Measurements from ENCODE around the gene TRIM44.
A peak's percentile ranks its signal among the peaks of the same experiment; 100 is the strongest.

TRIM44 gene

DNA sequence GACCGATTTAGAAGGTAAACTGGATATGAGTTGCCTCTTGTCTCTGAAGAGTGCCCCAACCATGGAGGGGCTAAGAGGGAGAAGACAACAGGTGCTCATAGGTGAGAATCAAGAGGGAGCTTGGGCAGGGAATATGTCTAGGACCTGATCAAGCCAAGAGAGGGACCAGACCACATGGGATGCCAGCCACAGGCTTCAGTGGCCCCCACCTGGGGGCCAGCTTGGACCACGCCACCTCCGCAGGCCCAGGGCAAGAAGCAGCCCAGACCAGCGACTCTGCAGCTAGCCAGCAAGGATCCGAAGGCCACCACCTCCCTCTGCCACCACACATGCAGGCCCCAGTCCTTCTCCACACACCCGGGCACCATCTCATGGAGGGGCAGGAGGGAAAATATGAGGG is 188.8 kb downstream of the TRIM44 start:
- no peak for DNase-seq (ENCODE audit: low read depth)
- no peak for TF ChIP-seq POLR2A (IDR thresholded peaks at IDR 0.05; ENCODE audit: extremely low read depth, insufficient read length)
- TF ChIP-seq MAX (IDR thresholded peaks at IDR 0.05; ENCODE audit: low read depth, low read length), result no peak
- TF ChIP-seq, protein P1, sequence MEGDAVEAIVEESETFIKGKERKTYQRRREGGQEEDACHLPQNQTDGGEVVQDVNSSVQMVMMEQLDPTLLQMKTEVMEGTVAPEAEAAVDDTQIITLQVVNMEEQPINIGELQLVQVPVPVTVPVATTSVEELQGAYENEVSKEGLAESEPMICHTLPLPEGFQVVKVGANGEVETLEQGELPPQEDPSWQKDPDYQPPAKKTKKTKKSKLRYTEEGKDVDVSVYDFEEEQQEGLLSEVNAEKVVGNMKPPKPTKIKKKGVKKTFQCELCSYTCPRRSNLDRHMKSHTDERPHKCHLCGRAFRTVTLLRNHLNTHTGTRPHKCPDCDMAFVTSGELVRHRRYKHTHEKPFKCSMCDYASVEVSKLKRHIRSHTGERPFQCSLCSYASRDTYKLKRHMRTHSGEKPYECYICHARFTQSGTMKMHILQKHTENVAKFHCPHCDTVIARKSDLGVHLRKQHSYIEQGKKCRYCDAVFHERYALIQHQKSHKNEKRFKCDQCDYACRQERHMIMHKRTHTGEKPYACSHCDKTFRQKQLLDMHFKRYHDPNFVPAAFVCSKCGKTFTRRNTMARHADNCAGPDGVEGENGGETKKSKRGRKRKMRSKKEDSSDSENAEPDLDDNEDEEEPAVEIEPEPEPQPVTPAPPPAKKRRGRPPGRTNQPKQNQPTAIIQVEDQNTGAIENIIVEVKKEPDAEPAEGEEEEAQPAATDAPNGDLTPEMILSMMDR (IDR thresholded peaks at IDR 0.05; ENCODE audit: low read depth, low read length), result no peak
- TF ChIP-seq MYC (IDR thresholded peaks at IDR 0.05; ENCODE audit: low read depth, low read length), result no peak
- H3K4me3 ChIP-seq (ENCODE audit: low read depth, low read length), result no peak overlapping the region

DNA sequence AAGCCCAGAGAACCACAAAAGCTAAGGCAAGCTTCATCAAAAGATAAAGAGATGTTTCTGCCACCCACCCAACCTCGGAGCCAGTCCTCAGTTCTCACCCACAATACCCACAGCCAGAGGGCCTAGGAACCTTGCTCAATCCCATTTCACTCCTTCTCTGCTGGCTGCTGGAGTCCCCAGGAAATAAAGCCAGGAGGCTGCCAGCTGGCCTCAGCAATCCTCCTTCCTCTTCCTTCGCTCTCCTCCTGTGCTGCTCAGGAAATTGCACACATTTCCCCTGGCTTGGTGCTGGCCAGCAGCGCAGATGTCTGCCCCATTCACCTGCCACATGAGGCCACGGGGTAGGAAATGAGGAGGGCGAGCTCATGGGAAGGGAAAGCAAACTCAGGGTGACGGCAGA is 189.5 kb downstream of the TRIM44 start:
- H3K4me3 ChIP-seq (ENCODE audit: low read depth, low read length), result no peak overlapping the region
- peak; percentile 17 for DNase-seq (ENCODE audit: low read depth)
- TF ChIP-seq, protein P1 (IDR thresholded peaks at IDR 0.05; ENCODE audit: low read depth, low read length), result no peak
- no peak for TF ChIP-seq MAX (IDR thresholded peaks at IDR 0.05; ENCODE audit: low read depth, low read length)
- no peak for TF ChIP-seq MYC (IDR thresholded peaks at IDR 0.05; ENCODE audit: low read depth, low read length)
- TF ChIP-seq POLR2A (IDR thresholded peaks at IDR 0.05; ENCODE audit: extremely low read depth, insufficient read length), result no peak

DNA sequence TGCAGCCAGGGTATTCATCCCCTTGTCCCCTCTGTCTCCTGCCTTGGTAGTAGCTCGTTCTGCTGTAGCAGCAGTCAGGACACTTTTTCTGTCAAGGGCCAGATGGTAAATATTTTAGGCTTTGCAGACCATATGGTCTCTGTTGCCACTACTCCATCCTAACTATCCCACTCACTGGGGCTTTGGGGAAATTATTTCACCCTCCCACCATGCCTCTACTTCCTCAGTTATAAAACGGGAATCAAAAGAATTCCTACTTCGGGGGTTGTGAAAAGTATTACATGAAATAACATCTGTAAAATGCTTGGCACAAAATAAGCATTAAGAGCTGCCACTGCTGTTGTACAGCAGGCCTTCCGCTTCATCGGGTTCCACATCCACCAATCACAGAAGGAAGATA is 191.4 kb downstream of the TRIM44 start:
- no peak overlapping the region for H3K4me3 ChIP-seq (ENCODE audit: low read depth, low read length)
- DNase-seq (ENCODE audit: low read depth), result no peak
- TF ChIP-seq POLR2A (IDR thresholded peaks at IDR 0.05; ENCODE audit: extremely low read depth, insufficient read length), result no peak
- TF ChIP-seq MAX (IDR thresholded peaks at IDR 0.05; ENCODE audit: low read depth, low read length), result no peak
- TF ChIP-seq, protein P1 (IDR thresholded peaks at IDR 0.05; ENCODE audit: low read depth, low read length), result no peak
- no peak for TF ChIP-seq MYC (IDR thresholded peaks at IDR 0.05; ENCODE audit: low read depth, low read length)

DNA sequence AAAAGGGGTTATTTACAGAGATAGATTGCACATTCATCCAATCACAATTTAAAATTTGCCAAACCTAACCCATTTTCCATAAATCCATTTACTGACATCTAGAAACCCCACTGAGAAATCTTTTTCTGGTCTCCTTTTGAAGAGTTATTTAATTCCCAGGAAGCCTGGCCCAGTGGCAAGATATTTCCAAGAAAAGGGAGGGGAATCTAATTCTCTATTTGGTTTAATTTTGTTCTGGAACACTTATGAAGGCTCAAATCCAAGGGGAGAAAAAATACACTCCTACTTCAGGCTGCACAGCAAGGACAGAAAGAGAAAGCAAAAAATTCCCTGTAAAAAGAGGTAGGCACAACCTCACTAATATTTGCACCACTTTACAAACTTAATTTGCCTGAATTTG is 193.1 kb downstream of the TRIM44 start:
- no peak for DNase-seq (ENCODE audit: low read depth)
- no peak for TF ChIP-seq POLR2A (IDR thresholded peaks at IDR 0.05; ENCODE audit: extremely low read depth, insufficient read length)
- TF ChIP-seq, protein P1 (IDR thresholded peaks at IDR 0.05; ENCODE audit: low read depth, low read length), result no peak
- no peak for TF ChIP-seq MYC (IDR thresholded peaks at IDR 0.05; ENCODE audit: low read depth, low read length)
- TF ChIP-seq MAX (IDR thresholded peaks at IDR 0.05; ENCODE audit: low read depth, low read length), result no peak
- no peak overlapping the region for H3K4me3 ChIP-seq (ENCODE audit: low read depth, low read length)

GRCh38 chr11:35856259-35856658 is 193.7 kb downstream of the TRIM44 start:
- no peak for TF ChIP-seq MAX (IDR thresholded peaks at IDR 0.05; ENCODE audit: low read depth, low read length)
- TF ChIP-seq, protein P1 (IDR thresholded peaks at IDR 0.05; ENCODE audit: low read depth, low read length), result no peak
- DNase-seq (ENCODE audit: low read depth), result no peak
- no peak overlapping the region for H3K4me3 ChIP-seq (ENCODE audit: low read depth, low read length)

GRCh38 chr11:35856756-35857155 is 194.2 kb downstream of the TRIM44 start:
- TF ChIP-seq, protein P1 (IDR thresholded peaks at IDR 0.05; ENCODE audit: low read depth, low read length), result no peak
- DNase-seq (ENCODE audit: low read depth), result no peak
- no peak overlapping the region for H3K4me3 ChIP-seq (ENCODE audit: low read depth, low read length)
